Loucy (cell line): Measurements from ENCODE around the gene RPN2.

Experiments used
- H2AFZ ChIP-seq: fragments of 200-600 bp; sonication (generic); 2 replicates; pipeline ENCODE4 v1.6.0; 2016; ENCODE audit warnings: antibody characterized with exemption, mild to moderate bottlenecking, low read length, moderate library complexity
- H3F3A ChIP-seq: fragments of 200-600 bp; 2 replicates; pipeline ENCODE4 v1.6.0; 2016; ENCODE audit warnings: antibody characterized with exemption, low read depth, mild to moderate bottlenecking
- H3K27me3 ChIP-seq: fragments of 200-600 bp; sonication (generic); 2 replicates; pipeline ENCODE4 v1.6.1; 2014; ENCODE audit warnings: low read length, mild to moderate bottlenecking; ENCODE audit not compliant: insufficient read depth, poor library complexity, severe bottlenecking
- H3K36me3 ChIP-seq: fragments of 200-600 bp; sonication (generic); 2 replicates; pipeline ENCODE4 v1.6.1; 2016; ENCODE audit warnings: low read length; ENCODE audit not compliant: insufficient read depth
- H3K4me1 ChIP-seq: fragments of 200-600 bp; sonication (generic); 2 replicates; pipeline ENCODE4 v1.5.1; 2014; ENCODE audit warnings: low read length, mild to moderate bottlenecking; ENCODE audit not compliant: insufficient read depth, poor library complexity, severe bottlenecking
- H3K4me2 ChIP-seq: fragments of 200-600 bp; sonication (generic); 2 replicates; pipeline ENCODE4 v1.6.0; 2014; ENCODE audit warnings: antibody characterized with exemption, low read length, low read depth, mild to moderate bottlenecking; ENCODE audit not compliant: poor library complexity, severe bottlenecking
- H3K4me3 ChIP-seq: fragments of 200-600 bp; sonication (generic); 2 replicates; pipeline ENCODE4 v1.5.1; 2014; ENCODE audit warnings: low read length, mild to moderate bottlenecking, mixed read lengths; ENCODE audit not compliant: poor library complexity, severe bottlenecking
- H3K79me2 ChIP-seq: fragments of 200-600 bp; sonication (generic); 2 replicates; pipeline ENCODE4 v1.6.1; 2014; ENCODE audit warnings: low read length; ENCODE audit not compliant: insufficient read depth
- H3K9ac ChIP-seq: fragments of 200-600 bp; sonication (generic); 2 replicates; pipeline ENCODE4 v1.6.0; 2014; ENCODE audit warnings: mild to moderate bottlenecking, low read depth, low read length, moderate library complexity; ENCODE audit not compliant: poor library complexity, severe bottlenecking
- H3K9me2 ChIP-seq: fragments of 200-600 bp; sonication (generic); replicated peaks from 2 replicates; pipeline ENCODE4 v1.6.1; 2016; ENCODE audit warnings: low read depth, low read length, mixed read lengths
- H3K9me3 ChIP-seq: fragments of 200-600 bp; sonication (generic); 2 replicates; pipeline ENCODE4 v1.6.1; 2014; ENCODE audit warnings: mild to moderate bottlenecking, antibody characterized with exemption, low read length, low read depth; ENCODE audit not compliant: insufficient read depth
- H4K20me1 ChIP-seq: fragments of 200-600 bp; sonication (generic); 2 replicates; pipeline ENCODE4 v1.6.0; 2014; ENCODE audit warnings: antibody characterized with exemption, low read length, mild to moderate bottlenecking; ENCODE audit not compliant: insufficient read depth, poor library complexity, severe bottlenecking
- CTCF ChIP-seq: fragments of 200-600 bp; sonication (generic); conservative IDR thresholded peaks from 2 replicates; pipeline ENCODE4 v1.5.1; 2014; ENCODE audit warnings: mild to moderate bottlenecking, antibody characterized with exemption, low read length
- EZH2phosphoT487 ChIP-seq: fragments of 200-600 bp; IDR thresholded peaks from 2 replicates; pipeline ENCODE4 v1.6.1; 2018; ENCODE audit warnings: antibody characterized with exemption, mild to moderate bottlenecking, moderate library complexity, borderline replicate concordance

The RPN2 gene

GRCh38 chr20:37254114-37254878 is 75.2 kb downstream of the RPN2 start:
- Histone ChIP-seq H2AFZ (no peak overlapping the region), H3K4me2 (no peak overlapping the region), H3K79me2 (no peaks in the 10 kb centered on the region), H3K9me2 (no peaks in the 10 kb centered on the region), H3K4me1 (no peaks in the 10 kb centered on the region), H3K9me3 (no peaks in the 10 kb centered on the region), H3K4me3 (no peak overlapping the region), H3K36me3 (no peaks in the 10 kb centered on the region), H3K9ac (no peak overlapping the region), H3K27me3 (no peaks in the 10 kb centered on the region), H4K20me1 (no peaks in the 10 kb centered on the region), H3F3A (no peaks in the 10 kb centered on the region)
- no peak for TF ChIP-seq EZH2phosphoT487
- no peak for TF ChIP-seq CTCF

GRCh38 chr20:37256286-37256685 is 77.2 kb downstream of the RPN2 start:
- H4K20me1 ChIP-seq = no peaks in the 10 kb centered on the region
- no peaks in the 10 kb centered on the region for H3K36me3 ChIP-seq
- H3K27me3 ChIP-seq = no peaks in the 10 kb centered on the region
- no peaks in the 10 kb centered on the region for H3K79me2 ChIP-seq
- H3K9me2 ChIP-seq = no peaks in the 10 kb centered on the region
- no peak overlapping the region for H3K4me2 ChIP-seq
- H3K9ac ChIP-seq = no peak overlapping the region
- no peak overlapping the region for H2AFZ ChIP-seq
- H3K9me3 ChIP-seq = no peaks in the 10 kb centered on the region
- no peaks in the 10 kb centered on the region for H3F3A ChIP-seq
- H3K4me3 ChIP-seq = no peak overlapping the region
- TF ChIP-seq EZH2phosphoT487 (no peak), CTCF (no peak)
- H3K4me1 ChIP-seq = no peaks in the 10 kb centered on the region

- Histone ChIP-seq H3F3A (no peaks in the 10 kb centered on the region), H3K79me2 (no peaks in the 10 kb centered on the region), H3K27me3 (no peaks in the 10 kb centered on the region), H3K9ac (no peak overlapping the region), H2AFZ (no peak overlapping the region), H3K4me3 (no peak overlapping the region), H3K36me3 (no peaks in the 10 kb centered on the region), H3K9me3 (no peaks in the 10 kb centered on the region), H3K4me2 (no peak overlapping the region), H4K20me1 (no peaks in the 10 kb centered on the region), H3K9me2 (no peaks in the 10 kb centered on the region), H3K4me1 (no peaks in the 10 kb centered on the region)
- no peak for TF ChIP-seq EZH2phosphoT487
- TF ChIP-seq CTCF = no peak
Observed at GRCh38 chr20:37257530-37257929, 78.4 kb downstream of the RPN2 start.
